GM10248 (cell line): ENCODE data around the gene MYPOP.
A peak's percentile ranks its signal among the peaks of the same experiment; 100 is the strongest.

ENCODE experiments used
- CTCF ChIA-PET: fragments of 300-600 bp; sonication (Branson Sonifier 250); formaldehyde crosslinking; extraction: SDS; loops from one replicate; lab custom pipeline; 2021; ENCODE audit warnings: antibody characterized with exemption; lab: Yijun Ruan, JAX
- POLR2A ChIA-PET: fragments of 350-650 bp; sonication (Branson Sonifier 250); formaldehyde crosslinking; extraction: SDS; loops from one replicate; lab custom pipeline; 2020; ENCODE audit warnings: antibody characterized with exemption; lab: Yijun Ruan, JAX
- DNase-seq: peaks from one replicate; pipeline ENCODE4 v3.0.0; 2012; ENCODE audit errors: extremely low spot score
- TF ChIP-seq, protein P1 (sequence below): IDR thresholded peaks from 2 replicates; pipeline ENCODE4 v1.5.1; 2012; ENCODE audit warnings: mild to moderate bottlenecking, low read depth; ENCODE audit errors: extremely low read depth, missing control alignments, control extremely low read depth

Gene MYPOP

GRCh38 chr19:45884682-45885555 lies 17.5 kb downstream of the MYPOP start:
- POLR2A ChIA-PET, result interaction anchor here (2.4 kb wide), 1 partner anchor 21 kb away, joined by 19 read pairs; the partner anchor contains the start of genes FOXA3 and SYMPK
- TF ChIP-seq, protein P1, sequence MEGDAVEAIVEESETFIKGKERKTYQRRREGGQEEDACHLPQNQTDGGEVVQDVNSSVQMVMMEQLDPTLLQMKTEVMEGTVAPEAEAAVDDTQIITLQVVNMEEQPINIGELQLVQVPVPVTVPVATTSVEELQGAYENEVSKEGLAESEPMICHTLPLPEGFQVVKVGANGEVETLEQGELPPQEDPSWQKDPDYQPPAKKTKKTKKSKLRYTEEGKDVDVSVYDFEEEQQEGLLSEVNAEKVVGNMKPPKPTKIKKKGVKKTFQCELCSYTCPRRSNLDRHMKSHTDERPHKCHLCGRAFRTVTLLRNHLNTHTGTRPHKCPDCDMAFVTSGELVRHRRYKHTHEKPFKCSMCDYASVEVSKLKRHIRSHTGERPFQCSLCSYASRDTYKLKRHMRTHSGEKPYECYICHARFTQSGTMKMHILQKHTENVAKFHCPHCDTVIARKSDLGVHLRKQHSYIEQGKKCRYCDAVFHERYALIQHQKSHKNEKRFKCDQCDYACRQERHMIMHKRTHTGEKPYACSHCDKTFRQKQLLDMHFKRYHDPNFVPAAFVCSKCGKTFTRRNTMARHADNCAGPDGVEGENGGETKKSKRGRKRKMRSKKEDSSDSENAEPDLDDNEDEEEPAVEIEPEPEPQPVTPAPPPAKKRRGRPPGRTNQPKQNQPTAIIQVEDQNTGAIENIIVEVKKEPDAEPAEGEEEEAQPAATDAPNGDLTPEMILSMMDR, result no peak
- CTCF ChIA-PET, result interaction anchor here (1.3 to 8.7 kb wide), 3 partner anchors 16 to 68 kb away, joined by 5 to 152 read pairs (median 15); partner anchors contain the start of genes FOXA3 and SYMPK
- DNase-seq, result peak; percentile 46

GRCh38 chr19:45883881-45884681 lies 18.3 kb downstream of the MYPOP start:
- ChIA-PET CTCF (interaction anchor here (0.6 to 8.7 kb wide), 8 partner anchors 8 to 114 kb away, joined by 3 to 152 read pairs (median 10); partner anchors contain the start of genes FOXA3, NOVA2, SIX5 and SYMPK), POLR2A (interaction anchor here (2.4 kb wide), 1 partner anchor 20 kb away, joined by 19 read pairs; the partner anchor contains the start of genes FOXA3 and SYMPK)
- DNase-seq, result no peak

DNA sequence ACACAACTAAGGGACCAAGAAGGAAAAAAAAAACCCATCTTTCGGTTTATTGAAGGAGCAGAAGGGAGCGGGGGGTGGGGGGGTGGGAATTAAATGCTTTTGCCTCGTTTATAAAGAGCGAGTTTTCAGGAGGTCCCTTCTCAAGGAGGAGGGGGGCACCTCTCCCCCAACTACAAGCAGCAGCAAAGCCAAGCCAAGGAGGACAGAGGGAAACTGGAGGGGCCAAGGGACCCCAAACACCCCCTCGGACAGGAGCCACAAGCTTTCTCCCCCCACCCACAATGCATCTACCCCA lies 18.9 kb downstream of the MYPOP start:
- ChIA-PET POLR2A (no interaction called here), CTCF (interaction anchor here (0.6 to 8.7 kb wide), 7 partner anchors 9 to 114 kb away, joined by 3 to 152 read pairs (median 5); partner anchors contain the start of genes FOXA3, NOVA2, SIX5 and SYMPK)
- TF ChIP-seq, protein P1, result no peak
- no peak for DNase-seq

More at GRCh38 chr19:45883881-45884681, 18.3 kb downstream of the MYPOP start:
- TF ChIP-seq, protein P1, result no peak

GRCh38 chr19:45882652-45883585 lies 19.5 kb downstream of the MYPOP start:
- ChIA-PET POLR2A (interaction anchor here (0.6 to 1.4 kb wide), 2 partner anchors 18 to 136 kb away, joined by 3 to 14 read pairs; partner anchors contain the start of gene FOXA3), CTCF (interaction anchor here (0.7 to 8.7 kb wide), 20 partner anchors 9 to 149 kb away, joined by 3 to 152 read pairs (median 4); partner anchors contain the start of genes CCDC61, FOXA3, MYPOP and NOVA2)
- TF ChIP-seq, protein P1, result peak; percentile 100
- DNase-seq, result peak; percentile 87

- CTCF ChIA-PET, result interaction anchor here (0.7 to 8.7 kb wide), 14 partner anchors 8 to 148 kb away, joined by 3 to 152 read pairs (median 4); partner anchors contain the start of genes CCDC61, FOXA3, MYPOP and SIX5
- TF ChIP-seq, protein P1, result no peak
- peak; percentile 45 for DNase-seq
- POLR2A ChIA-PET, result interaction anchor here (0.6 to 1.4 kb wide), 3 partner anchors 17 to 137 kb away, joined by 3 to 14 read pairs (median 7); partner anchors contain the start of gene FOXA3
Measured at GRCh38 chr19:45881909-45882528, 20.4 kb downstream of the MYPOP start.
